ENCODE results near the gene S100A14. TPM values are rescaled to one million over a fixed set of nuclear protein-coding genes. Genes with fewer than 3 reads are reported as not detected.

The S100A14 gene
- total RNA-seq, 1 experiment from 2014 or later, result 2.1 TPM

- no peak for TF ChIP-seq PREB (CRISPR knock-in tag; IDR thresholded peaks at IDR 0.05; ENCODE audit: borderline replicate concordance)
- TF ChIP-seq ATF2 (CRISPR knock-in tag; IDR thresholded peaks at IDR 0.05; ENCODE audit: borderline replicate concordance, low read depth), result no peak
- TF ChIP-seq ZNF396 (CRISPR knock-in tag; IDR thresholded peaks at IDR 0.05; ENCODE audit: borderline replicate concordance), result no peak
Measured at GRCh38 chr1:153646672-153647345, 30.7 kb upstream of the S100A14 start (continued).

- no peak overlapping the region for H3K4me3 Mint-ChIP-seq
- no peak overlapping the region for H3K27ac Mint-ChIP-seq
- POLR2A ChIA-PET, result interaction anchor here (1.1 to 2.4 kb wide), 2 partner anchors 8 to 10 kb away, joined by 3 to 9 read pairs; partner anchors contain the start of gene CHTOP
- TF ChIP-seq NR2C2 (CRISPR knock-in tag; IDR thresholded peaks at IDR 0.05), result no peak
- TF ChIP-seq GRHL2 (CRISPR knock-in tag; IDR thresholded peaks at IDR 0.05; ENCODE audit: insufficient replicate concordance, severe bottlenecking), result no peak
- TF ChIP-seq TEAD4 (CRISPR knock-in tag; IDR thresholded peaks at IDR 0.05), result no peak
- TF ChIP-seq TP53 (CRISPR knock-in tag; IDR thresholded peaks at IDR 0.05), result no peak
- no peak for TF ChIP-seq STAT6 (CRISPR knock-in tag; conservative IDR thresholded peaks at IDR 0.05; ENCODE audit: low read depth)
- no peak for TF ChIP-seq ZNF425 (CRISPR knock-in tag; conservative IDR thresholded peaks at IDR 0.05)
- no peak for TF ChIP-seq CTCF (IDR thresholded peaks at IDR 0.05)
- no peak for TF ChIP-seq NFATC4 (CRISPR knock-in tag; IDR thresholded peaks at IDR 0.05)
- H3K36me3 Mint-ChIP-seq, result peaks cover 66% of the 10 kb centered on the region
- H3K27me3 Mint-ChIP-seq (ENCODE audit: low read depth), result no peaks in the 10 kb centered on the region
- no peaks in the 10 kb centered on the region for H3K9me3 Mint-ChIP-seq
- H3K4me1 Mint-ChIP-seq, result peaks cover 8% of the 10 kb centered on the region
- no peak for ATAC-seq
- DNase-seq (ENCODE audit: low spot score), result no peak
- CTCF ChIA-PET, result interaction anchor here (1.1 to 2.2 kb wide), 5 partner anchors 10 to 133 kb away, joined by 3 to 11 read pairs (median 5); partner anchors contain the start of genes CHTOP, NPR1 and S100A13
Measured at GRCh38 chr1:153643816-153644215, 27.7 kb upstream of the S100A14 start.

- ChIA-PET POLR2A (interaction anchor here (1.1 to 2.4 kb wide), 2 partner anchors 8 to 9 kb away, joined by 3 to 9 read pairs; partner anchors contain the start of gene CHTOP), CTCF (interaction anchor here (1.2 to 2.2 kb wide), 3 partner anchors 14 to 71 kb away, joined by 4 to 11 read pairs (median 4); partner anchors contain the start of gene NPR1)
- H3K4me1 Mint-ChIP-seq, result peaks cover 8% of the 10 kb centered on the region
- H3K36me3 Mint-ChIP-seq, result peaks cover 73% of the 10 kb centered on the region
- no peak overlapping the region for H3K27ac Mint-ChIP-seq
- no peak for DNase-seq (ENCODE audit: low spot score)
- H3K4me3 Mint-ChIP-seq, result no peak overlapping the region
- ATAC-seq, result no peak
- no peaks in the 10 kb centered on the region for H3K27me3 Mint-ChIP-seq (ENCODE audit: low read depth)
- no peaks in the 10 kb centered on the region for H3K9me3 Mint-ChIP-seq
- no peak for TF ChIP-seq TCF7 (CRISPR knock-in tag; IDR thresholded peaks at IDR 0.05; ENCODE audit: low read depth)
- TF ChIP-seq GABPB1 (CRISPR knock-in tag; IDR thresholded peaks at IDR 0.05), result no peak
- no peak for TF ChIP-seq ZNF317 (CRISPR knock-in tag; IDR thresholded peaks at IDR 0.05; ENCODE audit: borderline replicate concordance, low read depth)
- no peak for TF ChIP-seq SOX15 (CRISPR knock-in tag; IDR thresholded peaks at IDR 0.05)
- no peak for TF ChIP-seq NFATC4 (CRISPR knock-in tag; IDR thresholded peaks at IDR 0.05)
- no peak for TF ChIP-seq MYBL2 (CRISPR knock-in tag; IDR thresholded peaks at IDR 0.05)
- TF ChIP-seq ZNF219 (CRISPR knock-in tag; IDR thresholded peaks at IDR 0.05; ENCODE audit: borderline replicate concordance), result no peak
- no peak for TF ChIP-seq USF1 (CRISPR knock-in tag; IDR thresholded peaks at IDR 0.05)
Measured at GRCh38 chr1:153643100-153643499, 27.0 kb upstream of the S100A14 start.

Measured in WTC11 (cell line).